ENCODE data around the gene FAM78A.
A peak's percentile ranks its signal among the peaks of the same experiment; 100 is the strongest.
"Not testable (repeated sequence)": the region's sequence is repeated elsewhere in the genome, so short reads cannot be mapped to it uniquely, and the experiment has no call there.

FAM78A gene

DNA sequence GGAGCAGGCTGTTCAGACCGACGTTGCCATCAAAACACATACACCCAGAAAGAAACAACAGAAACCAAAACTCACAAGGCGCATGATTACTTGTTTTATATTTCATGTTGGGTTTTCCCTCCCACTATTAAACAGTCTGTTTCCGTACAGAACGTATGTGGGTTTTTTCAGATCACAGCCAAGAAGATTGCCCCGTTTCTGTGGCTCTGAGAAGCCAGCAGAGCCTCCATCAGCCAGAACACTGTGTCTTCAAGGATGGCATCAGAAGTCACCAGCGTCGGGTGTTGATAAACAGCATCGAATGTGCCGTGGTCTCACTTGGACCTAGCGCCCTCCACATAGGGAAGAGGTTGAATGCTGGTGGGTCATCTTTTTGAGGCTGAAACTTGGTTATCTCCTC is 42.8 kb downstream of the FAM78A start:
- H3K4me3 Mint-ChIP-seq = peak overlapping the region; percentile 57

DNA sequence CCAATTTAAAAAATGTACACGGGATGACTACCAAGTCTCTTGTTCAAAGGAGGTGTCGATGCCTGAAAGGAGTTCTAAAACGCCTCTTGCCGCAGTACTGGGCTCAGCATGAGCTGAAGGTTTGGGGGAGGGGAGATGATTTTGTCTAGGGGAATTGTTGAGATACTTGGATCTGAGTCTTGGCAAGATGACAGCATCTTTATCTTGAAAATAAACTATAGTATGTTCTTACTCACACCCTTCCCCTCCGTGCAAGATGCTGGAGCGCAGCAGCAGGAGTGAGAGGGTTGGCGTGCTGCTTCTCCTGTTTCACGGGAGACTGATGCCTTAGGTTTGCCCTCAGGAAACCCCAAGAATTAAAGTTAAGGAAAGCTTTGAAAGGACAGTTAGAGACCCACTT is 47.3 kb downstream of the FAM78A start:
- Mint-ChIP-seq H3K4me3 (no peak overlapping the region), H3K36me3 (peaks cover 78% of the 10 kb centered on the region), H3K4me1 (peaks cover 23% of the 10 kb centered on the region), H3K9me3 (no peaks in the 10 kb centered on the region), H3K27ac (peak overlapping the region; percentile 65)
- ATAC-seq = no peak
- no peak for DNase-seq (ENCODE audit: low spot score in 2 of 2)

More for the DNA sequence above, 42.8 kb downstream of the FAM78A start:
- peak overlapping the region; percentile 97 for H3K27ac Mint-ChIP-seq
- peaks cover 40% of the 10 kb centered on the region for H3K4me1 Mint-ChIP-seq
- DNase-seq (ENCODE audit: low spot score in 2 of 2) = no peak
- H3K9me3 Mint-ChIP-seq = no peaks in the 10 kb centered on the region
- peaks cover 64% of the 10 kb centered on the region for H3K36me3 Mint-ChIP-seq
- peak; percentile 47 for ATAC-seq

DNA sequence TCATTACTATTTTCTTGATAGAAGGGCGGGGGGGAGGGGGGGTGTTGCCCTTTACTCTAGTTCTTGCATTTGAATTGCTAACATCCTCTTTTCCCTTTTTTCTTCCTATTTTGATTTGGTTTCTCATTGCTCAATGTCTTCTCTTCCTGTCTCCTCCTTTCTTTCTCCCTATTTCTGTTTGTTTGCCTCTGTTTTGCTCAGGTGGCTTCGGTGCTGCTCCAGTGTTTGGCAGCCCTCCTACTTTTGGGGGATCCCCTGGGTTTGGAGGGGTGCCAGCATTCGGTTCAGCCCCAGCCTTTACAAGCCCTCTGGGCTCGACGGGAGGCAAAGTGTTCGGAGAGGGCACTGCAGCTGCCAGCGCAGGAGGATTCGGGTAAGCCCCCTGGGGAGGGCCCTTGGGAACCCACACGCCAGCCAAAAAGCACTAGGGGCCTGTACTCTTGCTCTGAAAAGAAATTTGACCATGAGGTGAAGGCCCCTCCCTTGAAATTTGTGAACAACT is 48.3 kb downstream of the FAM78A start:
- Mint-ChIP-seq H3K9me3 (no peaks in the 10 kb centered on the region), H3K27ac (peak overlapping the region; percentile 20), H3K36me3 (peaks cover 80% of the 10 kb centered on the region), H3K4me1 (peaks cover 13% of the 10 kb centered on the region), H3K4me3 (no peak overlapping the region)
- DNase-seq (ENCODE audit: low spot score in 2 of 2) (no peak), ATAC-seq (no peak)

DNA sequence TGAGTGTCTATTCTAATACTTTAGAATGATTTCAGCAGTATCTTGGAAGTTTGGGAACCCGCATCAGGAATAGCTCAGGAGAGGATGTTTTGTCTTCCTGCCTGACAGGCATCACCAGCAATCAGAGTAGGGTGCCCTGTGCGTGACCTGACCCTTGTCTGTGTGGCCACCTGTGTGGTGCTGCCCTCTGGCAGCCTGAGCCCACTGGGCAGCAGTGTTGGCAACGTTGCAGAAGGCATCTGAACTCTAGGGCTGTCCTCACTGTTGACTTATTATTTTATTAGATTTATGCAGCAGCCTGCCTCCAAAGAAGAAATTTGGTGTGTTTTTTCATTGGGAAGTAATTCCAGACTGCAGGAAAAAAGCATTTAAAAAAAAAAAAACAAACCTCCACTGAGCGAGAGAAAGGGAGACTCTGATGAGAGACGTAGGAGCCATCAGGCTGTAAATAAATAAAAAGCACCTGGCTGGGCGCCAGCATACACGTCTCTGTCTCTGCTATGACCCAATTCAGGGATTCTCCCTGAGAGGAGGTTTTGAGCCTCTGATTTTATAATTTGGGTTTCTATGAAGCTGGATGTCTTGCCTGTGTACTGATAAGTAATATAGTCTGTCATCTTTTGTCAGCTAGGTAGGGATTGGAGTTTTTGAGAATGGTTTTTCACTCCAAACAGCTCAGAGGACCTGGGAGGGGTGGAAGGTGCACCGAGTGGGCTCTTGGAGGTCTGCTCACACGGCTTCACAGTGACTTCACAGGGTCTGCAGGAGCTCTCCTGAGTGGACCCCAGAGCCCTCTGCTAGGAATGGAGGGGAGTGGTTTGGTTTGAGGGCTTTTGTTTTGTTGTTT is 49.0 kb downstream of the FAM78A start:
- H3K4me1 Mint-ChIP-seq = peaks cover 11% of the 10 kb centered on the region
- peak overlapping the region; percentile 20 for H3K27ac Mint-ChIP-seq
- peaks cover 81% of the 10 kb centered on the region for H3K36me3 Mint-ChIP-seq
- no peak for ATAC-seq
- H3K9me3 Mint-ChIP-seq = no peaks in the 10 kb centered on the region
- H3K4me3 Mint-ChIP-seq = no peak overlapping the region
- DNase-seq (ENCODE audit: low spot score in 2 of 2) = no peak

DNA sequence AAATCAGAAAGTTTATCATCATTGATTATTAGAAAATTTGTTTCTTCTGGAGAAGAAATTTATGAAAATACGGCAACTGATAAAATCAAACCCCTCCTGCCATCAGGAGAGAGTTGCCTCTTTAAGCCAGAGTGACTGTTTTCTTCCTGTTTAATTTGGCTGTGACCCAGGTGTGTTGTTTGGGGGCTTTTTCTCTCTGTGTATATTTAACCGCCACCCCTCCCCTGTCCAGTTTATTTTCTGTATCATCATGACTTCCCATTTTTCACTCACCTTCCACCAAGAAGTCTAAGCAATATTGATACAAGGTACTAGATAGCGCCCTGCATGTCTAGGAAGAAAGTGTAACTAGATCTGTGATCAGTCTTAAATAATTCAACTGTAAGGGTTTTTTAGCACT is 50.1 kb downstream of the FAM78A start:
- H3K27ac Mint-ChIP-seq = no peak overlapping the region
- H3K9me3 Mint-ChIP-seq = no peaks in the 10 kb centered on the region
- no peak overlapping the region for H3K4me3 Mint-ChIP-seq
- peaks cover 9% of the 10 kb centered on the region for H3K4me1 Mint-ChIP-seq
- peaks cover 70% of the 10 kb centered on the region for H3K36me3 Mint-ChIP-seq
- ATAC-seq (no peak), DNase-seq (ENCODE audit: low spot score in 2 of 2) (no peak)

GRCh38 chr9:131222460-131222859 is 53.9 kb downstream of the FAM78A start:
- Mint-ChIP-seq H3K4me1 (peaks cover 5% of the 10 kb centered on the region), H3K36me3 (peaks cover 41% of the 10 kb centered on the region), H3K4me3 (no peak overlapping the region), H3K9me3 (no peaks in the 10 kb centered on the region), H3K27ac (no peak overlapping the region)
- DNase-seq (ENCODE audit: low spot score in 2 of 2) (no peak), ATAC-seq (no peak)

DNA sequence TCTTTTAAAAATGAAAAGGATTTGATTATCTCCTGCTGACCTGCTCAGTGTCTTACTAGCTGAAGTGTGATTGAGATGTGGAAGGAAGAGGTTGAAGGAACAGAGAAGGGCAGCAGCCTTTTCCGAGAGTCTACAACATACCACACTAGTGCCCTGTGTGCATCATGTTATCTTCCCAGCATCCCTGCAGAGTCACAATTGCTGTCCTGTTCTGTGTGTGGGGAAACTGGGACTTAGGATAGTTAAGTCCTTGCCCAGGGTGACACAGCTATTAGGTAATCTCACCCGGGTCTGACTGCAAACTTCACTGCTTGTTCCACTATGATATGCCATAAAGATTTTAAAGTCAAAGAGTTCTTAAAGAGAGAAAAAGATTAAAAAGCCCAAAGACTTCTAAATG is 55.8 kb downstream of the FAM78A start:
- no peak for DNase-seq (ENCODE audit: low spot score in 2 of 2)
- Mint-ChIP-seq H3K4me1 (peaks cover under 1% of the 10 kb centered on the region), H3K27ac (peak overlapping the region; percentile 10), H3K9me3 (no peaks in the 10 kb centered on the region), H3K4me3 (no peak overlapping the region), H3K36me3 (peaks cover 51% of the 10 kb centered on the region)
- no peak for ATAC-seq

- ATAC-seq (no peak), DNase-seq (ENCODE audit: low spot score in 2 of 2) (no peak)
- H3K4me1 Mint-ChIP-seq = peaks cover 8% of the 10 kb centered on the region
- no peak overlapping the region for H3K4me3 Mint-ChIP-seq
- H3K27ac Mint-ChIP-seq = no peak overlapping the region
- no peaks in the 10 kb centered on the region for H3K9me3 Mint-ChIP-seq
- peaks cover 43% of the 10 kb centered on the region for H3K36me3 Mint-ChIP-seq
These were observed 57.9 kb downstream of the FAM78A start for GRCh38 chr9:131218370-131218769.

GRCh38 chr9:131217331-131218031 is 58.8 kb downstream of the FAM78A start:
- peaks cover 9% of the 10 kb centered on the region for H3K4me1 Mint-ChIP-seq
- no peak for DNase-seq (ENCODE audit: low spot score in 2 of 2)
- ATAC-seq = no peak
- H3K36me3 Mint-ChIP-seq = peaks cover 36% of the 10 kb centered on the region
- no peaks in the 10 kb centered on the region for H3K9me3 Mint-ChIP-seq
- H3K27ac Mint-ChIP-seq = no peak overlapping the region
- H3K4me3 Mint-ChIP-seq = no peak overlapping the region

DNA sequence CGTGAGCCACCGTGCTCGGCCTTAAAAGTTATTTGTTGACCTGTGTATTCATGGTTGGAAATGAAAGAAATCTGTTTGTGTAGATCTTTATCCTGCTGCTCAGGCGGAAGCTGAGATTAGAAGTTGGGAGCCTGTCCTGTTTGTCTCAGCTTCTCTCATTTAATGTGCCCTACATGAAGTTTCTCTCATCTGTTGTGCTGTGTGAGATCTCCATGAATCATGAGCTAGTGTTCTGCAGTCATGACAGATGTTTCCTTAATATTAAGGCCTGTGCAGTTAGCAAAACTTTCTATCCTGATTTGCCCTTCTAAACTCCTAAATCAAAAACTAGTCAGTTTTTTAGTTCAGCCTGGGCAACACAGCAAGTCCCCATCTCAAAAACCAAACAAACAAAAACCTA is 59.5 kb downstream of the FAM78A start:
- Mint-ChIP-seq H3K4me1 (peaks cover 9% of the 10 kb centered on the region), H3K4me3 (no peak overlapping the region), H3K36me3 (peaks cover 36% of the 10 kb centered on the region), H3K9me3 (peaks cover 4% of the 10 kb centered on the region), H3K27ac (no peak overlapping the region)
- ATAC-seq = no peak
- no peak for DNase-seq (ENCODE audit: low spot score in 2 of 2)

DNA sequence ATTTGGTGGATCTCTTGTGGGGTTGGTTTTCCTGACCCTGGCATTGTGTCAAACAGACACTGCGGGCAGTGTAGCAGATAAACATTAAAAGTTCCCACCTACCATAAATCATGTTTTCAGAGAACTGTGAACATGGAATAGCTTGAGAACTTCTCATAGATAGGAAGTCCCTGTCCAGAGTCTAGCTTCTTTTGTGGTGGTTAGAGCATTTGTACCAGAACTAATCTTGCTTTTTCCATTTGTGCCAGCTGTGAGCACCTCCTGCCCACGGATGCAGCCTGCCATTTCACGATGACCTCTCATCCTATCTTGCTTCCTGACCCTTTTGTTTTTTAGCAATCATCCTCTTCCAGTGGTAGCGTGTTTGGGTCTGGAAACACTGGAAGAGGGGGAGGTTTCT is 61.4 kb downstream of the FAM78A start:
- no peak overlapping the region for H3K27ac Mint-ChIP-seq
- no peak overlapping the region for H3K4me3 Mint-ChIP-seq
- peaks cover 52% of the 10 kb centered on the region for H3K36me3 Mint-ChIP-seq
- peaks cover 11% of the 10 kb centered on the region for H3K9me3 Mint-ChIP-seq
- no peak for ATAC-seq
- H3K4me1 Mint-ChIP-seq = peaks cover 9% of the 10 kb centered on the region
- no peak for DNase-seq (ENCODE audit: low spot score in 2 of 2)

DNA sequence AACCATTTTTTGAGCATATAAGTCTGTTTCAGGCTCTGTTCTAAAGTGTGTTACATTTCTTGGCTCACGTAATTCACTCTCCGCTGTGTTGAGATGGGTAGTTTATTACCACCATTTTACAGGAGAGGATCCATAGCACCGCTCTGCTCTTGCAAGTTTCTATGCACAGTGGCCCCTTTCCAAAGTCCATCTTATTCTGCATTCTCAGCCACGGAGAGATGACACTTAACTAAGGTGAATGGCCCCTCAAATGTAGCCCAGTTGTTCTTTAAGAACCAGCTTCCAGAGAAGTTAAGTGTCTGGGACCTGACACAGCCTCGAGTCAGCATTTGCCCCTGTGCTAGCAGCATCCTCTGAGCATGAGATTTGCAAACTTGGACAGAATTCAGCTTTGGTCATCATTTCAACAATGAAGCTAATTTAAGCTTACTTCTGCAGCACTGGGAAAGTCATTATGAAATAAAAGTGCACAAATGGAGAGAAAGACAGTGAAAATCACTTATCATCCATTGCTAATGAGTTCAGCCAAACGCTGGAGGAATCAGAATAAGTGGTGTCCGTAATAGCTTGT is 61.9 kb downstream of the FAM78A start:
- Mint-ChIP-seq H3K4me1 (peaks cover 9% of the 10 kb centered on the region), H3K4me3 (no peak overlapping the region), H3K9me3 (peaks cover 11% of the 10 kb centered on the region), H3K36me3 (peaks cover 57% of the 10 kb centered on the region), H3K27ac (no peak overlapping the region)
- no peak for DNase-seq (ENCODE audit: low spot score in 2 of 2)
- no peak for ATAC-seq

DNA sequence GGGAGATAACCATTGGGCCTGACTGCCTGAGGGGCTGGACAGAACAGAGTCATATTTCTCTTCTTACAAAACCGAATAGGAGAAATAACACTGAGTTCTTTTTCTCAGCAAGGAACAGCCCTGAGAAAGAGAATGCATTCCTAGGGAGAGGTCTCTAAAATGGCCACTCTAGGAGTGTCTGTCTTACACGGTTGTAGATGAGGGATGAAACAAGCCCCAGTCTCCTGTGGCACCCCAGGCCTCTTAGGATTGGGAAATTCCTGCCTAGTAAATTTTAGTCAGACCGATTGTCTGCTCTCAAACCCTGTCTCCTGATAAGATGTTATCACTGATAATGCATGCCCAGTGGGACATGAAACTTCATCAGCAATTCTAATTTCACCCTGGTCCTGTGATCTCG is 64.4 kb downstream of the FAM78A start:
- Mint-ChIP-seq H3K36me3 (peaks cover 69% of the 10 kb centered on the region), H3K9me3 (peaks cover 11% of the 10 kb centered on the region)
- not testable (repeated sequence) for ATAC-seq; H3K4me3 Mint-ChIP-seq; H3K27ac Mint-ChIP-seq; DNase-seq (ENCODE audit: low spot score in 2 of 2); H3K4me1 Mint-ChIP-seq
